Large intestine (tissue), 3 donors: ENCODE data around the gene BCL2L12. TPM values are rescaled to one million over a fixed set of nuclear protein-coding genes. Genes with fewer than 3 reads are reported as not detected.

Experiments used
- DNase-seq, 2 donors: peaks; one replicate each; pipeline versions ENCODE4 v3.0.0 to v3.0.0-alpha.2; 2013
- H3K27ac ChIP-seq: one replicate; pipeline ENCODE4 v1.5.1; 2013; ENCODE audit warnings: low read length
- H3K27me3 ChIP-seq: 2 replicates; pipeline ENCODE4 v1.6.1; 2013; ENCODE audit warnings: low read length; ENCODE audit not compliant: control insufficient read depth, insufficient read depth
- H3K36me3 ChIP-seq: 2 replicates; pipeline ENCODE4 v1.6.1; 2013; ENCODE audit warnings: low read length; ENCODE audit not compliant: control insufficient read depth, insufficient read depth
- H3K4me1 ChIP-seq: one replicate; pipeline ENCODE4 v1.6.1; 2013; ENCODE audit warnings: low read length; ENCODE audit not compliant: control insufficient read depth, insufficient read depth
- H3K4me3 ChIP-seq: one replicate; pipeline ENCODE4 v1.5.1; 2013; ENCODE audit warnings: low read length
- H3K9me3 ChIP-seq: one replicate; pipeline ENCODE4 v1.6.1; 2013; ENCODE audit warnings: mild to moderate bottlenecking, low read depth, low read length, moderate library complexity; ENCODE audit not compliant: control insufficient read depth
- WGBS: methylation state at CpG from one replicate; pipeline ENCODE4 v1.1.5; 2013; ENCODE audit warnings: low lambda C conversion rate; ENCODE audit not compliant: insufficient coverage; 5-methylcytosine and 5-hydroxymethylcytosine counted together
- polyA plus RNA-seq: library from polyadenylated mRNA; unstranded; fragments of 120-200 nt; gene quantifications from one replicate; pipeline ENCODE4 v1.2.1, GENCODE V29; 2013

The BCL2L12 gene
- polyA plus RNA-seq, 1 donor, result 22.4 TPM

DNA sequence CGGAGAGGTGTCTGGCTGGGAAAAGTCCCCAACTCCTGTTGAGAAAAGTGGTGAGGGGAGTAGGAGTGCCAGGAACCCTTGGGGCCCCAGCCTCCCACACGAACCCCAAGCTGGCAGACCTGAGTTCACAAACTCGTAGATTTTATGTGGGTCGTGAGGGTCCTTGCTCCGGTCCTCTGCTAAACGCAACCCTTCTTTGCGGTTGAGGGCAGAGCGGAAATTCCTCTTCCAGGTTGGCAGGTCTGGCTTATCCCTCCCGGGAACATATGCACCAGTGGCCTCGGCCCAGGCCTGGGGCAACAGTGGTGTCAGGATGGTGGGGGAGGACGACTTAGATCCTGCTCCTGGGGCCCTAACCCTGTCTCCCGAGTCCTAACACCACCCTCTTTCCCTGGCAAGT lies 2.5 kb upstream of the BCL2L12 start:
- H3K36me3 ChIP-seq, result peaks cover 49% of the 10 kb centered on the region
- no peaks in the 10 kb centered on the region for H3K9me3 ChIP-seq
- no peaks in the 10 kb centered on the region for H3K27me3 ChIP-seq
- no CpG with 5 or more reads among the region's 12 CpGs for whole genome bisulfite sequencing
- DNase-seq, result no peak
- H3K27ac ChIP-seq, result no peak overlapping the region
- H3K4me1 ChIP-seq, result peaks cover 13% of the 10 kb centered on the region
- H3K4me3 ChIP-seq, result no peak overlapping the region

DNA sequence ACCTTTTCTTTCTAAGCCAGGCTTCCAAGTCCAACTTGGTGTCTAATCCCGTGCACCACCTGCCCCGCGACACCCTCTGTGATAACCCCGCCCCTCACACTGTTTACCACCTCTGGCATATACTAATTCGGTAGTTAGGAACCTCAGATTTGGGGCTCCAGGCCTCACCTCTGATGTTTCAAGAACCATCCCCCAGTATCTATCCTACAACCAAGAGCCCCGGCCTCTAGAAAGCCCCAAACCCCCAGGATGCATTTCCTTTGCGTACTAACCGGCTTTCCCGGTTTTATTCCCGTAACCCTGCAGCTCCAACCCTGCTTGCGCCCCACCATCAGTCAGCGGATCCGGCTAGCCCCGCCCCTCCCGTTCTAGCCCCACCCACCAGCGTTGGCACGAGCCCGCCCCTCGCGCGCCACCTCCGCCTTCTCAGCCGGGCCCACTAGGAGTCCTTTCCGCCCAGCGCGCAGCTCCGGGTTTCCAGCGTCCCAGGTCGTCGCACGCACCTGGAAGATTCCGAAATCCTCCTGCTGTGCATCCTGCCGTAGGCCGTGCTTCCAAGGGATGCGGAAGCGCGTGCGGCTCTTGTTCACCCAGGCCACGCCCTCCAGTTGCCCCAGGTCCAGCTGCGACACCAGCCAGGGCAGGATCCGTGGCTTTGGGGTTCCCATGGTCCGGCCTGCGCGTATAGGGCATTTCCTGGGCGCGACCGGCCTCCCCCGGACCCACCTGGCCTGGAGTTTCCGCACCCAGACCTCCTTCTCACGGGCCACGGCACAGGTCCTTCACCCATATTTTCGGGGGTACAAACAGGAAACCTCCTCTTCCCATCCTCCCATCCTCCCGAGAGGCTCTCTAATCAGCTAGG lies 1.3 kb upstream of the BCL2L12 start:
- Histone ChIP-seq H3K36me3 (peaks cover 37% of the 10 kb centered on the region), H3K4me1 (peaks cover 13% of the 10 kb centered on the region), H3K27me3 (no peaks in the 10 kb centered on the region), H3K9me3 (no peaks in the 10 kb centered on the region), H3K4me3 (peak overlapping the region; percentile 70), H3K27ac (peak overlapping the region; percentile 92)
- no CpG with 5 or more reads among the region's 53 CpGs for WGBS
- peak; percentile 74 to 91 for DNase-seq

DNA sequence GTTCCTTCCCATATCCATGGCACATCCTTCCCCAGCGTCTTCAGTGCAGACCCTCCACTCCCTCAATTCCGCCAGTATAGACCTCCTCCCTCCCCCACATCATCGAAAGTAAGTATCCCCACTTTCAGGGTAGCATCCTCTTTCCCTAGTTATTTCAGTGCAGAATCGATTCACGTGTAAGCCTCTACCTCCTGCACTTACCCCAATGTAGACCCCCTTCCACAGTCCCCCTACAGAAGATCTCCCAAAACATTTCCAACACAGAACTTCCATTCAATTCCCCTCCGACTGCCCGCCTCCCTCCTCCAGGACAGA lies 740 bp upstream of the BCL2L12 start:
- H3K4me3 ChIP-seq, result peak overlapping the region; percentile 70
- no peaks in the 10 kb centered on the region for H3K9me3 ChIP-seq
- no CpG with 5 or more reads among the region's 7 CpGs for WGBS

DNA sequence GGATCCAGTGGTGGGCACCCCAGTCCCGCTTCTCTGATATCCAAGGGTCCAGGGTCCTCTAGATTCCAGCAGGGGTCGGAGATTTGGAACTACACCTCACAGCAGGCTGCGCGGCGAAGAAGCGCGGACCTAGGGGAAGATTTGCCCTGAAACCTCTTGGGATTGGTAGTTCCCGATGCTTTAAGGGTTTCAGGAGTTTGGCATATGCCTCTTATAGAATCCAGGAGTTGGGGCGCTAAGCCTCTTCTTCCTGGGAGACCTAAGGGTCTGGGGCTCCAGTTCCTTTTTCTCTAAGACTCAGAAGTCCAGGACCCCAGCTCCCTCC lies 349 bp downstream of the BCL2L12 start:
- Histone ChIP-seq H3K9me3 (no peaks in the 10 kb centered on the region), H3K36me3 (peaks cover 26% of the 10 kb centered on the region), H3K27ac (no peak overlapping the region), H3K4me1 (peaks cover 13% of the 10 kb centered on the region), H3K27me3 (no peaks in the 10 kb centered on the region), H3K4me3 (peak overlapping the region; percentile 70)
- no peak for DNase-seq
- no CpG with 5 or more reads among the region's 9 CpGs for WGBS

More for the DNA sequence above, 740 bp upstream of the BCL2L12 start:
- DNase-seq, result no peak
- H3K4me1 ChIP-seq, result peaks cover 13% of the 10 kb centered on the region
- peaks cover 31% of the 10 kb centered on the region for H3K36me3 ChIP-seq
- H3K27ac ChIP-seq, result peak overlapping the region; percentile 92
- no peaks in the 10 kb centered on the region for H3K27me3 ChIP-seq

DNA sequence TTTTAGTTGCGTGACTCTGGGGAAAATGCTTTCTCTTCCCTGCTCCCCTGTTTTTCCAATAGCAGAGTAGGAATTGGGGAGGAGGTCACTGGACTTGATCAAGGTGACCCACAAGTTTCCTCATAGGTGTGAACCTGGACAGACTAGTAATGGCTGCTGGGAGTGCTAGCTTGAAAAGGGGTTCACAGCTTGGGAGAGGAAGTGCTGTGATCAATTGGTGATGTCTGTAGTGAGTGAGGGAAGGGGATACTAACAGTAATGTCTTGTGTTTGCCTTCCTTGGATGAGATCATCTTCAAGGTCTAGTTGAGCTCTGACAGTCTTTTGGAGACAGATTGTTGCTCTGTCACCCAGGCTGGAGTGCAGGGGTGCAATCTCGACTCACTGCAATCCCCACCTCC lies 1.7 kb downstream of the BCL2L12 start:
- Histone ChIP-seq H3K36me3 (peaks cover 12% of the 10 kb centered on the region), H3K4me3 (no peak overlapping the region), H3K27ac (no peak overlapping the region), H3K4me1 (peaks cover 19% of the 10 kb centered on the region), H3K27me3 (no peaks in the 10 kb centered on the region), H3K9me3 (no peaks in the 10 kb centered on the region)
- DNase-seq, result no peak
- no CpG with 5 or more reads among the region's 2 CpGs for WGBS

DNA sequence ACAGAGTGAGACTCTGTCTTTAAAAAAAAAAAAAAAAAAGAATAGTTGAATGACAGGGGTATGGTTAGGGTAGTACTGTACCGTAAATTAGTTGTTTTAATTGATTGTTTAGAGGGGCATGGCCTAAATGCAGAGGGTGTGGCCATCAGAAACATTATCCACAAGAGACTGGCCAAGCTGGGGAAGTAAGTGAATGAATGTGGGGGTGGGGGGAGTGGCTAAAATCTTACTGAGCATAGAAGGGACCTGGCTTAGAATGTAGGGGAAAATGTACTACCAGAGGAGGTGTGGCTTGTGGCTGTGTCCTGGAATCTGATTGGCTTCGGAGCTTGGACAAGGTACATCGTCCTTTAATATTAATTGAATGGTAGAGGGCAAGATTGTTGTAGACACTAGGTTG lies 3.8 kb downstream of the BCL2L12 start:
- DNase-seq, result no peak
- no peaks in the 10 kb centered on the region for H3K9me3 ChIP-seq
- no peak overlapping the region for H3K27ac ChIP-seq
- no peaks in the 10 kb centered on the region for H3K27me3 ChIP-seq
- H3K4me3 ChIP-seq, result no peak overlapping the region
- WGBS, result no CpG with 5 or more reads among the region's 3 CpGs
- peaks cover 4% of the 10 kb centered on the region for H3K36me3 ChIP-seq
- H3K4me1 ChIP-seq, result peaks cover 10% of the 10 kb centered on the region

DNA sequence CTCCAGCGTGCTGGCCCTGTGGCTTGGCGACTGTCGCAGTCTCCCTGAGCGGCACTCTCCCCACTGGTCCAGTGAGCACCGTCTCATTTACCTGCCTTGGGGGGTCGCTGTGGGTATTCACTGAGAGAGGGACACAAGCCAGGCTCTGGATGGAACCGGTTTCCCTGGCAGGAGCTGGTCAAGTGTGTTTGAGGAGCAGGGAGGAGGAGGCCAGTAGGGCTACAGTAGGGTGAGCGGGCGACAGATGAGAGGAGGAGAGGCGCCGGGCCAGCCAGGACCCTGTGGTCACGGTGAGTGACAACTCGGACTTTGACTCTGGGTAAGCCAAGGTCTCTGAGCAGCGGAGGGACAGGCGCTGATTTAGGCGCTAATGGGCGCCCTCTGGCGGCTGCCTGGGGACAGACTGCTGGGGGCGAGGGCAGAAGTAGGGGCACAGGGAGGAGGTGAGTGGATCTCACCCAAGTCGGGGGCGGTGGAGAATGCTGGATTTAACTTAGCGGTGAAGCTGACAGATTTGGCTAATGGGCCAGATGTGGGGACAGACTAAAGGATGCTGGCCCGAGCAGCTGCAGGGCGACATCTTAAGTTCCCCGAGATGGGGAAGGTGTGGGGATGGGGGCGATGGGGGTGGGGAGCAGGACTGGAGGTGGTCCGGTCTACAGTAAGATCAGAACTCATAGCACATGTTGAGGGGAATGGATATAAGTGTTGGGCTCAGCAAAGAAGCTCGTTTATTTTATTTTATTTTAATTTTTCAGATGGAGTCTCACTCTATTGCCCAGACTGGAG lies 6.6 kb downstream of the BCL2L12 start:
- H3K36me3 ChIP-seq, result peaks cover 4% of the 10 kb centered on the region
- no CpG with 5 or more reads among the region's 28 CpGs for WGBS
- peak overlapping the region; percentile 67 for H3K27ac ChIP-seq
- peaks cover 10% of the 10 kb centered on the region for H3K4me1 ChIP-seq
- peak overlapping the region; percentile 31 for H3K4me3 ChIP-seq
- no peaks in the 10 kb centered on the region for H3K9me3 ChIP-seq
- no peaks in the 10 kb centered on the region for H3K27me3 ChIP-seq
- DNase-seq, result peak; percentile 84 to 85

DNA sequence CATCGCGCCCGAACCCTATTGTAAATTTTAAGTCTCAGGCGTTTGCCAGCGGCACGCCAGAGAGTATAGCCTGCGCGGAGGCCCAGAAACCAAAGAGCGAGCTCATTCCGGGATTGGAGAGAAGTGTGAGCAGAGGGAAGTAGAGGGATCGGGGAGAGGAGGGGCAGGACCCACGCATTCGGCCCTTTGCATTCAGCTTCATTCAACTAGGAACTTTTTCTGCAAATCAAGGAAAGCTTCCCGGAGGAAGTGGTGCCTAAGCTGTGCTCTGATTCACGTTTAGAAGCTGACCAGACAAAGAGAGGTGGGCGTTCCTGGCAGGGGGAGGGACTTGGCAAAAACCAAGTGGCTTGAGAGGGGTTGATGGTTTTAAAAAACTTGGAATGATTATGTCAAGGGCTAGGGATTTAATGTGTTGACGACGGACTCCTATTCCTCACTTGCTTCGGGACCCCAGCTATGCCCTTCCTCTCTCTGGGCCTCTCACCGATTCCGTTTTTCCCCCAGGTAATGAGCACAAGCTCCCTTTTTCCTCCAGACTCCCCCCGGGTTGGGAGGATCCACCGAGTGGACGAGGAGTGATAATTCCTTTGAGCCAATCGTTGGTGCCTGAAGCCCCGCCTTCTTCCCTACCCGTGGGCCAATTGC lies 10.5 kb downstream of the BCL2L12 start:
- peak overlapping the region; percentile 41 for H3K4me3 ChIP-seq
- no CpG with 5 or more reads among the region's 27 CpGs for WGBS
- H3K27ac ChIP-seq, result peak overlapping the region; percentile 63
- H3K27me3 ChIP-seq, result no peaks in the 10 kb centered on the region
- DNase-seq, result peak in 1 of 2 donors; percentile 83
- H3K36me3 ChIP-seq, result peaks cover 5% of the 10 kb centered on the region
- peaks cover 28% of the 10 kb centered on the region for H3K4me1 ChIP-seq
- no peaks in the 10 kb centered on the region for H3K9me3 ChIP-seq

DNA sequence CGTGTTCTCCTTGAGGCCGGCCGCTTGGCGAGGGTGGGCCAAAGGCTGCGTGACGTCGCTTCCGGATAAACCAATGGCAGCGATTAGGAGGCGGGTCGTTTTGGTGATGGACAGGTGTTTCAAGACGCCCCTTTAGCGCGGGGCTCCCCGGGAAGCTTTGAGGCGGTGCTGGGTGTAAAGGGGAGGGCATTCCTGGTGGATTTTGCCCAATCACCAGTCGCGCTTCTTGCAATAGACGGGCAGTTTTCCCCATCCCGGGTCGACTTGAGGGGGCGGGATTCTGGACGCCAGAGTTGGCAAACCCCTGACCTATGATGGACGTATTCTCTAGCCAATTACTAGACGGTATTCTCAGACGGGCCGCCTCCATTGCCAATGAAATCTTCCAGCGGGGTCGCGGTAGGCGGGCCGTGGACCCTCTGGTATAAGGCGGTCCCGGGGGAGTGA lies 11.1 kb downstream of the BCL2L12 start:
- no peaks in the 10 kb centered on the region for H3K27me3 ChIP-seq
- H3K4me3 ChIP-seq, result peak overlapping the region; percentile 79
- peaks cover 1% of the 10 kb centered on the region for H3K9me3 ChIP-seq
- peaks cover 27% of the 10 kb centered on the region for H3K4me1 ChIP-seq
- WGBS, result no CpG with 5 or more reads among the region's 34 CpGs
- H3K27ac ChIP-seq, result peak overlapping the region; percentile 84
- peak; percentile 100 for DNase-seq
- peaks cover 8% of the 10 kb centered on the region for H3K36me3 ChIP-seq

DNA sequence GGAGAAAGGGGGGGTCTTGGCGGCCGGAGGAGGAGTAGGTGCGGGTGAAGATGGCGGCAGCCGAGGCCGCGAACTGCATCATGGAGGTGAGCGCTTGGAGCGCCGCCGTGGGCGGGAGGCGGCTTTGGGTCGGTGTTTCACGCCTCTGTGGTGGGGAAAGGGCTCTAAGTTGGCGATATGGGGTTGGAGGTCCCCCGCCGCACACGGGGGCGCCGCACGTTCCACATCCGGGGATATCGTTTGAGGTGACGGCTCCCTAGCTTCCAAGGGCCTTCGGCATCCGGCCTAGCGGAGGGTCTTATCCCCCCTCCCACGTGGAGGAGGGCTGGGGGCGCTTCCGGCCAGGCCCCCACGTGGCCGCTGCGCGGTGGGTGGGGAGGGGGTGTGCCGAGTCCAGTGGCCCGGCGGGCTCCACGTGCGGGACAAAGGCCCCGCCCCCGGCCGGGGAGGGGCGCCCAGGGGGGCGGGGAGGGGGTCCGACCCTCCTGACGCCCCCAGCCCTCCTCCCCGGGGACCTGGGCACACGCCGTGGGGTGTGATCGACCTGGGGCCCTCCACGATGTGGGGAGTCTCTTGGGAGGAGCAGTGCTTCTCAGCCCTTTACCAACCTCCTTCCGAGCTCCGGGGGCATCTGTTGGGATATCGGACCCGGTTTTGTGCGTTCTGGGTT lies 11.6 kb downstream of the BCL2L12 start, which contains the start of gene PRMT1:
Gene PRMT1 (plus strand): TSS at position 41 of the 670 bp plus-strand sequence. CDS start 10 bp downstream, at position 51.
- WGBS, result no CpG with 5 or more reads among the region's 57 CpGs
- peak within 1 kb of the TSS; percentile 79 for H3K4me3 ChIP-seq
- H3K4me1 ChIP-seq, result peaks cover 22% of the 10 kb centered on the region
- peak within 1 kb of the TSS; percentile 84 for H3K27ac ChIP-seq
- no peak for DNase-seq
- no peaks in the 10 kb centered on the region for H3K27me3 ChIP-seq
- peaks cover 14% of the 10 kb centered on the region for H3K36me3 ChIP-seq
- peaks cover 3% of the 10 kb centered on the region for H3K9me3 ChIP-seq
